ENCODE measurements around the gene SLC25A47.

SLC25A47 gene

DNA sequence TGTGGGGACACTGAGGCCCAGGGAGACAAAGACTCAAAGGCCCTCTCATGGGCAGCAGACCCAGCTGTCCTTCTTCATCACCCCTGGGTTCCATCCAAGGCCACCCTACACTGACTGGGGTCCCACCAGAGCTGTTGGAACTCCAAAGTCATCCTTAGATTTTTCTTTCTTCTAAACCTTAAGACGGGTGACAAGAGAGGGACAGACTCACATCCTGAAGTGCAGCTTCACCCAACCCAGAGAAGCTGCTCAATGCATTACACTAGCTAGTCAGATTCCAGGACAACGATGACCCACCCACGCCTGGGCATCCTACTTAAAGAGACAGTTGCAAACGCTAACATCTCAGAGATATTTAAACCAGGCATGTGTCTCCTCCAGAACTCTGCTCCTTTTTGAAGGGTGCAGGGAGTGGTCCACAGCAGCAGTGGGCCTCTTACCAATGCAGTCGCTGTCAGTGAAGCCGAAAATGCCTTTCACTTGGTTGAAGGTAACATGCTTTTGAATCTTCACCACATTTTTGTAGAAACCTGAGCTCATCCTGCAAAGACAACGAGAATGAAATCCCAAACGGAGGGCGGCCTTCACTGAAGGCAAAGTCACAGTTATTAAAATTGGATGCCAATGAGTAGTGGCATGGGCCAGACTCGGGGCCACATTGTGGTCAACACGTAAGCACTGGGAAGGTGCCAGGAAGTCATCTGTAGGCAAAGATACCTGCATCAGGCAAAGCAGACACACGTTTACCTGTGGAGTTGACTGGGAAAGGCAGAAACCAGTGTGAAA, 23.4 kb downstream of the SLC25A47 start:
- Histone ChIP-seq H3K36me3 (ENCODE audit: control insufficient read depth, low read length) (peaks cover 56% of the 10 kb centered on the region), H3K4me3 (ENCODE audit: low read length) (no peak overlapping the region), H4K20me1 (ENCODE audit: control insufficient read depth, insufficient read depth, low read depth, low read length) (no peaks in the 10 kb centered on the region), H3F3A (ENCODE audit: control insufficient read depth, insufficient read depth) (no peaks in the 10 kb centered on the region), H3K4me1 (ENCODE audit: control insufficient read depth, low read length) (peaks cover 9% of the 10 kb centered on the region), H3K27me3 (ENCODE audit: control insufficient read depth, low read length) (no peaks in the 10 kb centered on the region), H3K9me3 (ENCODE audit: control insufficient read depth, insufficient read depth, low read length) (no peaks in the 10 kb centered on the region), H3K4me2 (ENCODE audit: low read length) (no peak overlapping the region), H3K9me2 (replicated peaks; ENCODE audit: control insufficient read depth, low read length) (no peaks in the 10 kb centered on the region), H3K27ac (ENCODE audit: low read depth, low read length) (no peak overlapping the region), H3K79me2 (ENCODE audit: control insufficient read depth, low read length) (no peaks in the 10 kb centered on the region)
- no peak for TF ChIP-seq EZH2phosphoT487 (IDR thresholded peaks at IDR 0.05; ENCODE audit: borderline replicate concordance, low read length)
- no peak for TF ChIP-seq CTCF (IDR thresholded peaks at IDR 0.05; ENCODE audit: low read depth, low read length, poor library complexity, severe bottlenecking)

- no peaks in the 10 kb centered on the region for H3K79me2 ChIP-seq (ENCODE audit: control insufficient read depth, low read length)
- no peaks in the 10 kb centered on the region for H3F3A ChIP-seq (ENCODE audit: control insufficient read depth, insufficient read depth)
- H3K4me2 ChIP-seq (ENCODE audit: low read length) = no peak overlapping the region
- no peaks in the 10 kb centered on the region for H3K9me3 ChIP-seq (ENCODE audit: control insufficient read depth, insufficient read depth, low read length)
- H3K27me3 ChIP-seq (ENCODE audit: control insufficient read depth, low read length) = no peaks in the 10 kb centered on the region
- H3K4me1 ChIP-seq (ENCODE audit: control insufficient read depth, low read length) = no peaks in the 10 kb centered on the region
- TF ChIP-seq CTCF (IDR thresholded peaks at IDR 0.05; ENCODE audit: low read depth, low read length, poor library complexity, severe bottlenecking) (no peak), EZH2phosphoT487 (IDR thresholded peaks at IDR 0.05; ENCODE audit: borderline replicate concordance, low read length) (no peak)
- no peak overlapping the region for H3K4me3 ChIP-seq (ENCODE audit: low read length)
- H4K20me1 ChIP-seq (ENCODE audit: control insufficient read depth, insufficient read depth, low read depth, low read length) = no peaks in the 10 kb centered on the region
- H3K9me2 ChIP-seq (replicated peaks; ENCODE audit: control insufficient read depth, low read length) = no peaks in the 10 kb centered on the region
- H3K36me3 ChIP-seq (ENCODE audit: control insufficient read depth, low read length) = peaks cover 54% of the 10 kb centered on the region
- H3K27ac ChIP-seq (ENCODE audit: low read depth, low read length) = no peak overlapping the region
These were observed 25.2 kb downstream of the SLC25A47 start for GRCh38 chr14:100348253-100348729.

- H3K27me3 ChIP-seq (ENCODE audit: control insufficient read depth, low read length) = no peaks in the 10 kb centered on the region
- TF ChIP-seq CTCF (IDR thresholded peaks at IDR 0.05; ENCODE audit: low read depth, low read length, poor library complexity, severe bottlenecking) = no peak
- H3K4me1 ChIP-seq (ENCODE audit: control insufficient read depth, low read length) = no peaks in the 10 kb centered on the region
- H3K4me3 ChIP-seq (ENCODE audit: low read length) = no peak overlapping the region
- H3K27ac ChIP-seq (ENCODE audit: low read depth, low read length) = no peak overlapping the region
- H3K79me2 ChIP-seq (ENCODE audit: control insufficient read depth, low read length) = no peaks in the 10 kb centered on the region
- no peak overlapping the region for H3K4me2 ChIP-seq (ENCODE audit: low read length)
- no peaks in the 10 kb centered on the region for H4K20me1 ChIP-seq (ENCODE audit: control insufficient read depth, insufficient read depth, low read depth, low read length)
- H3K9me3 ChIP-seq (ENCODE audit: control insufficient read depth, insufficient read depth, low read length) = no peaks in the 10 kb centered on the region
- peaks cover 62% of the 10 kb centered on the region for H3K36me3 ChIP-seq (ENCODE audit: control insufficient read depth, low read length)
- H3K9me2 ChIP-seq (replicated peaks; ENCODE audit: control insufficient read depth, low read length) = no peaks in the 10 kb centered on the region
- no peaks in the 10 kb centered on the region for H3F3A ChIP-seq (ENCODE audit: control insufficient read depth, insufficient read depth)
These were observed 25.9 kb downstream of the SLC25A47 start for GRCh38 chr14:100348784-100349685.
